LNCaP clone FGC (cell line): ENCODE results near the gene WDR3.

Experiments used
- DNase-seq: peaks from one replicate; pipeline ENCODE4 v3.0.0-alpha.2; 2011; ENCODE audit warnings: low read depth
- H3K4me3 ChIP-seq: 2 replicates; pipeline ENCODE4 v1.5.1; 2011; ENCODE audit warnings: mild to moderate bottlenecking, low read depth, low read length, control low read depth
- CTCF ChIP-seq: IDR thresholded peaks from 2 replicates; pipeline ENCODE4 v1.5.1; 2012; ENCODE audit warnings: mild to moderate bottlenecking; ENCODE audit not compliant: control insufficient read depth, insufficient read depth; ENCODE audit errors: extremely low read depth

The WDR3 gene

GRCh38 chr1:118007391-118007790 lies 77.9 kb downstream of the WDR3 start:
- TF ChIP-seq CTCF = no peak
- no peak for DNase-seq
- no peak overlapping the region for H3K4me3 ChIP-seq

GRCh38 chr1:118008011-118008410 lies 78.5 kb downstream of the WDR3 start:
- no peak for TF ChIP-seq CTCF
- no peak overlapping the region for H3K4me3 ChIP-seq
- DNase-seq = no peak

GRCh38 chr1:118012515-118013124 lies 83.1 kb downstream of the WDR3 start:
- no peak overlapping the region for H3K4me3 ChIP-seq
- TF ChIP-seq CTCF = no peak
- DNase-seq = no peak

GRCh38 chr1:118013336-118013735 lies 83.8 kb downstream of the WDR3 start:
- TF ChIP-seq CTCF = no peak
- no peak for DNase-seq
- H3K4me3 ChIP-seq = no peak overlapping the region

GRCh38 chr1:118013938-118014337 lies 84.4 kb downstream of the WDR3 start:
- no peak for TF ChIP-seq CTCF
- H3K4me3 ChIP-seq = no peak overlapping the region
- no peak for DNase-seq
